PFSK-1 (cell line): ENCODE measurements around the gene LHPP.

Source experiments
- FOXP2 ChIP-seq: optimal IDR thresholded peaks from 2 replicates; pipeline ENCODE3; 2011; ENCODE audit warnings: borderline replicate concordance, control low read depth, inconsistent platforms; ENCODE audit not compliant: insufficient read depth; ENCODE audit errors: extremely low read length, extremely low read depth
- POLR2AphosphoS5 ChIP-seq: IDR thresholded peaks from 2 replicates; pipeline ENCODE4 v1.6.1; 2012; ENCODE audit warnings: low read depth, mild to moderate bottlenecking, control low read depth, low read length, moderate library complexity
- SIN3A ChIP-seq: IDR thresholded peaks from 2 replicates; pipeline ENCODE4 v1.6.1; 2012; ENCODE audit warnings: mild to moderate bottlenecking, low read length, moderate library complexity, borderline replicate concordance; ENCODE audit not compliant: insufficient read depth
- TAF1 ChIP-seq: IDR thresholded peaks from 2 replicates; pipeline ENCODE4 v1.6.1; 2012; ENCODE audit warnings: low read length, control low read depth, borderline replicate concordance; ENCODE audit not compliant: insufficient read depth
- TF ChIP-seq, protein P1 (sequence below), 2 experiments: IDR thresholded peaks; 2 replicates each; pipeline versions ENCODE4 v1.6.1 to v1.8.0; 2011 to 2012; ENCODE audit warnings: low read depth in 2 of 2, low read length in 2 of 2, control low read depth in 1 of 2, inconsistent platforms in 1 of 2, mild to moderate bottlenecking in 1 of 2, moderate library complexity in 1 of 2; ENCODE audit not compliant: insufficient read depth in 1 of 2

Gene LHPP

GRCh38 chr10:124651402-124651891, 189.8 kb downstream of the LHPP start:
- no peak for TF ChIP-seq POLR2AphosphoS5
- TF ChIP-seq, protein P1, sequence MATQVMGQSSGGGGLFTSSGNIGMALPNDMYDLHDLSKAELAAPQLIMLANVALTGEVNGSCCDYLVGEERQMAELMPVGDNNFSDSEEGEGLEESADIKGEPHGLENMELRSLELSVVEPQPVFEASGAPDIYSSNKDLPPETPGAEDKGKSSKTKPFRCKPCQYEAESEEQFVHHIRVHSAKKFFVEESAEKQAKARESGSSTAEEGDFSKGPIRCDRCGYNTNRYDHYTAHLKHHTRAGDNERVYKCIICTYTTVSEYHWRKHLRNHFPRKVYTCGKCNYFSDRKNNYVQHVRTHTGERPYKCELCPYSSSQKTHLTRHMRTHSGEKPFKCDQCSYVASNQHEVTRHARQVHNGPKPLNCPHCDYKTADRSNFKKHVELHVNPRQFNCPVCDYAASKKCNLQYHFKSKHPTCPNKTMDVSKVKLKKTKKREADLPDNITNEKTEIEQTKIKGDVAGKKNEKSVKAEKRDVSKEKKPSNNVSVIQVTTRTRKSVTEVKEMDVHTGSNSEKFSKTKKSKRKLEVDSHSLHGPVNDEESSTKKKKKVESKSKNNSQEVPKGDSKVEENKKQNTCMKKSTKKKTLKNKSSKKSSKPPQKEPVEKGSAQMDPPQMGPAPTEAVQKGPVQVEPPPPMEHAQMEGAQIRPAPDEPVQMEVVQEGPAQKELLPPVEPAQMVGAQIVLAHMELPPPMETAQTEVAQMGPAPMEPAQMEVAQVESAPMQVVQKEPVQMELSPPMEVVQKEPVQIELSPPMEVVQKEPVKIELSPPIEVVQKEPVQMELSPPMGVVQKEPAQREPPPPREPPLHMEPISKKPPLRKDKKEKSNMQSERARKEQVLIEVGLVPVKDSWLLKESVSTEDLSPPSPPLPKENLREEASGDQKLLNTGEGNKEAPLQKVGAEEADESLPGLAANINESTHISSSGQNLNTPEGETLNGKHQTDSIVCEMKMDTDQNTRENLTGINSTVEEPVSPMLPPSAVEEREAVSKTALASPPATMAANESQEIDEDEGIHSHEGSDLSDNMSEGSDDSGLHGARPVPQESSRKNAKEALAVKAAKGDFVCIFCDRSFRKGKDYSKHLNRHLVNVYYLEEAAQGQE (IDR thresholded peaks at IDR 0.05; ENCODE audit: insufficient read depth in 1 of 2, low read depth in 2 of 2, low read length in 2 of 2): no peak
- TF ChIP-seq TAF1: no peak
- no peak for TF ChIP-seq SIN3A
- TF ChIP-seq FOXP2: no peak

GRCh38 chr10:124652200-124652599, 190.6 kb downstream of the LHPP start:
- no peak for TF ChIP-seq FOXP2
- TF ChIP-seq, protein P1 (IDR thresholded peaks at IDR 0.05; ENCODE audit: insufficient read depth in 1 of 2, low read depth in 2 of 2, low read length in 2 of 2): no peak
- no peak for TF ChIP-seq TAF1
- TF ChIP-seq SIN3A: no peak
- TF ChIP-seq POLR2AphosphoS5: no peak

- TF ChIP-seq POLR2AphosphoS5 (no peak), SIN3A (no peak), FOXP2 (no peak), TAF1 (no peak)
- TF ChIP-seq, protein P1 (IDR thresholded peaks at IDR 0.05; ENCODE audit: insufficient read depth in 1 of 2, low read depth in 2 of 2, low read length in 2 of 2): no peak
These were observed 191.1 kb downstream of the LHPP start for GRCh38 chr10:124652701-124653100.

DNA sequence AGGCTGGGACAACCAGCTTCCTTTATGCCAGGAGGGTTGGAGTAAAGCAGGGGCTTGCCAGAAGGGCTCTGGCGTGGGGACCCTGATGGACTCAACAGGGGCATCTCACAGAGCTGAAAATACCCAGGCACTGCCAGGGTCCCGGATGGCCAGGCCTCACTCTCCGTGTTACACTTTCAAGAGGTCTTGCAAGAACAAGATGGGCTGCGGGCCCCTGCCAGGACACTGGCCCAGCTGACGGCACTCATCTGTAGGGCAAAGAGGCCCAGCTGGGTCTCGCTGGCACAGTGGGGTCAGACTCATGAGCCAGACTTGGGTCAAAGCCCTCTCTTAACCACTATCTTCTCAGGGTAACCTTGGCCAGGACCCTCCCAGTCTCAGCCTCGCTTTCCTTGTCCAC, 191.7 kb downstream of the LHPP start:
- TF ChIP-seq SIN3A: no peak
- no peak for TF ChIP-seq FOXP2
- TF ChIP-seq POLR2AphosphoS5: no peak
- TF ChIP-seq TAF1: no peak
- TF ChIP-seq, protein P1 (IDR thresholded peaks at IDR 0.05; ENCODE audit: insufficient read depth in 1 of 2, low read depth in 2 of 2, low read length in 2 of 2): no peak

DNA sequence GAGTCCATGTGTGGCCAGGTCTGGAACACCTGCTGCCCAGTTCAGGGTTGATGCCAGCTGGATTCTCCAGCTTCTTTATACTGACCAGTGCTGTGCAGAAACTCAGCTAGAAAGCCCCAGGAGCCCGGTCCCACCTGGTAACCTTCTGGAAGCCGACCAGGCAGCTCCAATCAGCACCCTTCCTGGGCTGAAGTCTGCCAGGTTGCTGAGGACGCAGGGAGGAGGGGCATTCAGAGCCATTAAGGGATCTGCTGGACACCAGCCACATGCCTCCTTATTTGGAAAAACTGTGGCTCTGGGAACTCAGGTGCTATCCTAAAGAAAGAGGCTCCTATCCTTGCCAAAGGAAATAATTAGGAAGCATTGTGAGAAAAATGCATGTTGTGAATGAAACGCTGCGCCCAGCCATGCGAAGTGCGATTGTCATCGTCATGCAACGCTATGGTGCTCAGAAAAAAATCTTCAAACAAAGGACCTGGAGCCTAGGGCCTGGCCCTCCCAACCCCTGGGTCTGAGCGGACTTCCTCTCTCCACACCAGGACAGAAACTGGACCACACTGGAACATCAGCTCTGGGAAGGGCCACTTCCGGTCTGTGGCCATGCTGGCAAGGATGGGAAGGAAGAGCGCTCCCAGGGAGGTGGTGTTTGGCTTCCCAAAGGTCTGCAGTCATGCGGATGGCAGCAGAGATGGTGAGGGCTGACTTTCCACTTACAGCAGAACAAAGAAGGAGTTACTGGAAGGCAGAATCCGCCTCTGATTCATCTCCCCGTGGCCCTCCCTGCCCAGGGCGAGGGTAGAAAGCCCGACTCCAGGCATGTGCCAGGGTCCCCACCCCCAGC, 192.4 kb downstream of the LHPP start:
- TF ChIP-seq, protein P1 (IDR thresholded peaks at IDR 0.05; ENCODE audit: insufficient read depth in 1 of 2, low read depth in 2 of 2, low read length in 2 of 2): no peak
- TF ChIP-seq POLR2AphosphoS5 (no peak), SIN3A (no peak), FOXP2 (no peak), TAF1 (no peak)
